OCI-M1 (cell line): ENCODE data around the gene CABP7.
A peak's percentile ranks its signal among the peaks of the same experiment; 100 is the strongest.
"Not testable (repeated sequence)": the region's sequence is repeated elsewhere in the genome, so short reads cannot be mapped to it uniquely, and the experiment has no call there.

Experiments
- DNase-seq: peaks from one replicate; lab custom pipeline; 2025; lab: John Stamatoyannopoulos, UW

CABP7 gene

GRCh38 chr22:29748248-29748893, 28.6 kb downstream of the CABP7 start:
- no peak for DNase-seq

DNA sequence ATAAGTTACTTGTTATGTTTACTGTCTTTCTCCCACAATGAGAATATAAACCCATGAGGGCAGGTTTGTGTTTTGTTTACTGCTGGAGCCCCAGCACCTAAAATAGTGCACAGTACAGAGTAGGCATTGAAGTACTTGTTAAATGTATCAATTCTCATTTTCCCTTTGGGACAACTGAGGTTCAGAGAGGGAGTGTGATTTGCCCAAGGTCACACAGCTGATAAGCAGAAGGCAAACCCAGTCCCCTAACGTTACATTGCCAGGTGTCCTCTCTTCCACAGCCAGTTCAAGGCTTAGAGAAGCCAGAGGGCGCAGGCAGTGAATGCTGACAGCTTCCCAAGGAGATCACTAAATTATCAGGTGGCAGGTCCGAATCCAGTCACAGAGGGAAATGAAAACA, 30.2 kb downstream of the CABP7 start:
- DNase-seq: no peak

- peak; percentile 70 for DNase-seq
These were observed 31.0 kb downstream of the CABP7 start for GRCh38 chr22:29750559-29751538.

- DNase-seq: no peak
These were observed 31.9 kb downstream of the CABP7 start for GRCh38 chr22:29751669-29752068.

DNA sequence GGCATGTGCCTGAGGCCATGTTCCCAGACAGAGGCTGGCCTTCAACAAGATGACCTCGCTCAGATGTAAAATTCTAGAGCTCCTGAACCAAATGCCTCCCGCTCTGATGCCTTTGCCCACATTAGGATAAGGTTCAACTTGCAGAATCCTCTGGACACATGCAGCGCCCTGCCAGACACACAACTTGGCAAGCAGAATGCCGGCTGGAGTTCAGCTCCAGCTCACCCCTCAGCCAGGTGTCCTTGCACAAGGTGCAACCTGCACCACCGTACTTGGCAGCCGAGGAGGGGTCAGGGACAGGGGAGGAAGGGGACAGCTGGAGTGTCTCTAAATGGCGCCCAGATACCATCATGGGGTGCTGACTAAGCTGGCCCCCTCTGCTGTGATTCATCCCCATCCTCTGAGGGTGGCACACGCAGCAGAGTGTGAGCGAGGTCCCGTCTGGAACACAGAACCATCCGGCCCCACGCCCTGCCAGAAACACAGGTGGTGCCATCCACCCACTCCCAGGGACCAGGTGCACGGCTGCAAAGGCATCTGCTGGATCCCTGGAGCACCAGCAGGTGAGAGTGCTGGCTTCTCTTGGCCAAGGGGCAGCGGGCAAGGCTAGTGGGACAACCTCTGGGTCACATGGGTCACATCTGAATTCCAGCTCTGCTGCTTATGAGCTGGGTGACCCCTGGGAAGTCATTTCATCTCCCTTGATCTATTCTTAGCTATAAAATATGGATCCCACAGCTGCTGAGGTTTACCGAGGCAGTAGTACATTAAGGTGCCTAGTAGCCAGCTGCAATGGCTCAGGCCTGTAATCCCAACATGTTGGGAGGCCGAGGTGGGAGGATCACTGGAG, 34.2 kb downstream of the CABP7 start:
- no peak for DNase-seq

- not testable (repeated sequence) for DNase-seq
These were observed 35.0 kb downstream of the CABP7 start for GRCh38 chr22:29754658-29755395.

DNA sequence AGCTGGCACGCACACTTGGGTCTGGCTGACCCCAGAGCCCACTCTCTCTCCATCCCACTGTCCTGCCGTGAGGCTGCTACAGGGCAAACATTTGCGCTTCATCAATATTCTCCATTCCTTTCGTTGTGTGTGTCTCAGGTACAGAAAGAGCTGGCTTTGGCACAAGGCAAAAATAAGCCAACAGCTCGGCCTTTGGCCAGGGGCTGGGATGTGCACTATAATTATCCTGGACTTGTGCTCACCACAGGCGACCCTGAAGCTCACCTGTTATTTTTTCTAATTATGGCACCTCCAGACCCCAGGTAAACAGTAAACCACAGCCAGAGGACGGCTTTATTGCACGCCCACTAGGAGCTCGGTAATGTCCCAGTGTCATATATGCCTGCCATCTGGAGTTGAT, 36.1 kb downstream of the CABP7 start:
- DNase-seq: no peak

- no peak for DNase-seq
These were observed 36.5 kb downstream of the CABP7 start for GRCh38 chr22:29756341-29756740.

DNA sequence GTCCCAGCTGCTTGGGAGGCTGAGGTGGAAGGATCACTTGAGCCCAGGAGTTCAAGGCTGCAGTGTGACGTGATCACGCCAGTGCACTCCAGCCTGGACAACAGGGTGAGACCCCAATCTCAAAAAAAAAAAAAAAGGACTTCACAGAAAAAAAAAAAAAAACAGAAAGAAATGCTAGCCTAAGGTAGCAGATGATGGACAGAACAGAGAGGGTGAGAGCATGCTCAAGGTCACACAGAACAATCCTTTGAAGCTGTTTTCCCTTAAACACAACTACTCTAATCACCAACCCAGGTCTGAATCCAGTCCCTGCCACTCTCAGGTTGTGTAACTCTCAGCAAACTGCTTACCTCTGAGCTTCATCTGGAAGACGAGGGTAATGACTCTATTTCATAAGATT, 37.3 kb downstream of the CABP7 start:
- DNase-seq: no peak

- DNase-seq: no peak
These were observed 38.3 kb downstream of the CABP7 start for GRCh38 chr22:29758068-29758622.

- DNase-seq: no peak
These were observed 39.2 kb downstream of the CABP7 start for GRCh38 chr22:29758959-29759358.

DNA sequence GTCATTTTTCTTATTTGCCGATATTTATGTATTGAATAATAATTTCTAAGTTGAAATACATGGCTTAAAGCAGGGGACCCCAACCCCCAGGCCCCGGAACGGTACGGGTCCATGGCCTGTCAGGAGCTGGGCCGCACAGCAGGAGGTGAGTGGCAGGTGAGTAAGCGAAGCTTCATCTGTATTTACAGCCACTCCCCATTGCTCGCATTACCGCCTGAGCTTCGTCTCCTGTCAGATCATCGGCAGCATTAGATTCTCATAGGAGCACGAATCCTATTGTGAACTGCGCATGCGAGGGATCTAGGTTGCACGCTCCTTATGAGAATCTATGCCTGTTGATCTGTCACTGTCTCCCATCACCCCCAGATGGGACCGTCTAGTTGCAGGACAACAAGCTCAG, 42.5 kb downstream of the CABP7 start:
- DNase-seq: no peak

- DNase-seq: peak; percentile 79
These were observed 46.3 kb downstream of the CABP7 start for GRCh38 chr22:29765905-29766631.

GRCh38 chr22:29766632-29767170, 46.9 kb downstream of the CABP7 start, which contains the start of gene ZMAT5:
Gene ZMAT5 (minus strand): TSS chr22:29767007. CDS start chr22:29748544, 18,463 bp downstream.
- DNase-seq: peak; percentile 98

GRCh38 chr22:29767171-29768051, 47.6 kb downstream of the CABP7 start, which contains the start of gene UQCR10:
Gene UQCR10 (plus strand): TSS chr22:29767369. CDS start chr22:29767399, 30 bp downstream.
- DNase-seq: peak; percentile 96

DNA sequence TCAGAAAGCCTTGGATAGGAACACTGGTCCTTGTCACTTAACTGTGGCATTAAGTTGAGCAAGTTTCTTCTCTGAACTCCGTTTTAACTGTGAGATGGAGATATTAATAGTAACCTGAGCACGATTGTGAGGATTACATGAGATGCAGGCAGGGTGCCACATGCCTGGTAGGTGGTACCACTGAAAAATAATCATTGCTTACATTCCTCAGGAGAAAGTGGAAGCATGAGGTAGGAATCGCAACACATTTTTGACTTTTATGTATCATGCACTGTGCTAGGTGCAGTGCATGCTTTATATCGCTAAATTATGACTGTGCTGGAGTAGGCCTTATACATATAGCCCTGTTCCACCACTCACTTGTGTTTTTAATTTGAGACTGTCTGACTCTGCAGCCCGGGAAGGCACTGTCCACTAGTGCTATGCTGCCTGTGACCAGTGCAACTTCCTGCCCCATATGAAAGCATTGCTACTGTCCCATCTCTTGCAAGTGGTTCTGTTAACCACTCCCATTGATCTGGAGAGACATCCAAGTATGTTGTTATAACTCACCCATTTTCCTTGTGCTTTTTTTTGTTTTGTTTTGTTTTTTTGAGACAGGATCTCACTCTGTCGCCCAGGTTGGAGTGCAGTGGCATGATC, 48.4 kb downstream of the CABP7 start:
- DNase-seq: peak; percentile 26

- DNase-seq: no peak
These were observed 50.0 kb downstream of the CABP7 start for GRCh38 chr22:29769723-29770321.

DNA sequence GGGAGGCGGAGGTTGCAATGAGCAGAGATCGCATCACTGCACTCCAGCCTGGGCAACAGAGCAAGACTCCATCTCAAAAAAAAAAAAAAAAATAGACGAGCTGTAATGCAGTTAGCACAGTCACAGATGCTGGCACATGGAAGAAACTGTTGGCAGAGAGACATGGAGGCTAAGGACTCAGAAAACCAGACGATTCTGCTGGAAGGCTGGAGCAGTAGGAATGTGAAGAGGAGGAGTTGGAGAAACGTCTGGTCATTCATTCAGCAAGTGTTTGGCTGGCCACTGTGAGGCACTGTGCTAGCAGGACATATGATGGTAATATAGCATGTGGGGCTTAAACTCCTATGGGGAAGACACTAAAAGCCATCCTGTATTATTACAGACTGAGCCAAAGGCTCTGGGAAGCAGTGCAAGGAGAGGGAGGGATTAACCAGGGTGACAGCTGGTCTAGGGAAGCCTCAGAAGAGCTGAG, 52.4 kb downstream of the CABP7 start:
- DNase-seq: peak; percentile 52
